Ovary (tissue), 3 donors: Measurements from ENCODE around the gene TCP11.

Source experiments
- EP300 ChIP-seq: sonication (generic); formaldehyde crosslinking; IDR thresholded peaks from one replicate; pipeline ENCODE4 v1.6.1; 2017; ENCODE audit warnings: antibody characterized with exemption
- POLR2A ChIP-seq: fragments of 450-650 bp; IDR thresholded peaks from one replicate; pipeline ENCODE4 v1.6.1; 2017; ENCODE audit warnings: antibody characterized with exemption, mild to moderate bottlenecking, moderate library complexity
- TF ChIP-seq, protein P1 (sequence below), 3 donors: fragments of 450-650 bp in 2 of 3; fragments of 200-600 bp in 1 of 3; IDR thresholded peaks; one replicate each; pipeline versions ENCODE4 v1.5.1 to v1.8.0; 2016 to 2022; ENCODE audit warnings: antibody characterized with exemption in 3 of 3, mild to moderate bottlenecking in 1 of 3
- donor health status: DM: no; HTN: no; CAD: no.

DNA sequence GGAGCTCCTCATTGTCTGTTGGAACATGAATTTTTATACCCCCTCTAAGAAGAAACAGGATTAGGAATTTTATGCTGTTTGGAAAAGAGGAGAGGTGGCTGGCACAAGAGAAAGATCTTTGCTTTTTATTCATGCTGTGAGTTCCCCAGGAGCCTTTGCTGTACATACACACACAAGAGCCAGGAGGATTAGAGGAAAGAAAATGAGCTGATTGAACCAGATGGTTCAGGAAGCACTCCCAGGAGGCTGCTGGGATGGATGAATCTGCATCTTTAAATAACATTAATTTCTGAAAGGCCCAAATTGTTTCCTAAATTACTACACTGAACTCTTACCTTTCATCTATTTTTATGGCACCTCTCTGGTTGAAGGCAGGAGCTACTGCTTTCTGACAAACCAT is 20.1 kb upstream of the TCP11 start:
- no peak for TF ChIP-seq POLR2A
- TF ChIP-seq, protein P1, sequence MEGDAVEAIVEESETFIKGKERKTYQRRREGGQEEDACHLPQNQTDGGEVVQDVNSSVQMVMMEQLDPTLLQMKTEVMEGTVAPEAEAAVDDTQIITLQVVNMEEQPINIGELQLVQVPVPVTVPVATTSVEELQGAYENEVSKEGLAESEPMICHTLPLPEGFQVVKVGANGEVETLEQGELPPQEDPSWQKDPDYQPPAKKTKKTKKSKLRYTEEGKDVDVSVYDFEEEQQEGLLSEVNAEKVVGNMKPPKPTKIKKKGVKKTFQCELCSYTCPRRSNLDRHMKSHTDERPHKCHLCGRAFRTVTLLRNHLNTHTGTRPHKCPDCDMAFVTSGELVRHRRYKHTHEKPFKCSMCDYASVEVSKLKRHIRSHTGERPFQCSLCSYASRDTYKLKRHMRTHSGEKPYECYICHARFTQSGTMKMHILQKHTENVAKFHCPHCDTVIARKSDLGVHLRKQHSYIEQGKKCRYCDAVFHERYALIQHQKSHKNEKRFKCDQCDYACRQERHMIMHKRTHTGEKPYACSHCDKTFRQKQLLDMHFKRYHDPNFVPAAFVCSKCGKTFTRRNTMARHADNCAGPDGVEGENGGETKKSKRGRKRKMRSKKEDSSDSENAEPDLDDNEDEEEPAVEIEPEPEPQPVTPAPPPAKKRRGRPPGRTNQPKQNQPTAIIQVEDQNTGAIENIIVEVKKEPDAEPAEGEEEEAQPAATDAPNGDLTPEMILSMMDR (IDR thresholded peaks at IDR 0.05) = no peak
- TF ChIP-seq EP300 = no peak
